Type B pancreatic cell (in vitro differentiated cells): Measurements from ENCODE around the gene SYP. TPM values are rescaled to one million over a fixed set of nuclear protein-coding genes. Genes with fewer than 3 reads are reported as not detected.
A peak's percentile ranks its signal among the peaks of the same experiment; 100 is the strongest.
"Not testable (repeated sequence)": the region's sequence is repeated elsewhere in the genome, so short reads cannot be mapped to it uniquely, and the experiment has no call there.

ENCODE experiments used
- DNase-seq: peaks from one replicate; pipeline ENCODE4 v3.0.0; 2021; ENCODE audit warnings: mixed read lengths; ENCODE audit not compliant: unreplicated experiment; ENCODE audit errors: extremely low spot score
- H3K27ac Mint-ChIP-seq: 2 replicates; pipeline ENCODE4 v1.8.0; 2021; ENCODE audit warnings: mild to moderate bottlenecking, mixed read lengths
- H3K27me3 Mint-ChIP-seq: 2 replicates; pipeline ENCODE4 v1.8.0; 2021; ENCODE audit warnings: mixed read lengths
- H3K36me3 Mint-ChIP-seq: 2 replicates; pipeline ENCODE4 v1.8.0; 2021; ENCODE audit warnings: mixed read lengths
- H3K4me1 Mint-ChIP-seq: one replicate; pipeline ENCODE4 v1.8.0; 2021; ENCODE audit warnings: mixed read lengths; ENCODE audit not compliant: unreplicated experiment
- H3K4me3 Mint-ChIP-seq: 2 replicates; pipeline ENCODE4 v1.8.0; 2021; ENCODE audit warnings: mild to moderate bottlenecking, mixed read lengths
- H3K9me3 Mint-ChIP-seq: 2 replicates; pipeline ENCODE4 v1.8.0; 2021; ENCODE audit warnings: mixed read lengths
- total RNA-seq: library from RNA; stranded (reverse); gene quantifications from 2 replicates; pipeline ENCODE4 v1.2.1, GENCODE V29; 2021; ENCODE audit warnings: low replicate concordance
- TF ChIP-seq, protein P1 (sequence below): fragments of 200-600 bp; sonication (generic); conservative IDR thresholded peaks from 2 replicates; pipeline ENCODE4 v1.5.0; 2021; ENCODE audit warnings: antibody characterized with exemption, mild to moderate bottlenecking

The SYP gene
- total RNA-seq, 1 donor from 2014 or later = 13.6 TPM

DNA sequence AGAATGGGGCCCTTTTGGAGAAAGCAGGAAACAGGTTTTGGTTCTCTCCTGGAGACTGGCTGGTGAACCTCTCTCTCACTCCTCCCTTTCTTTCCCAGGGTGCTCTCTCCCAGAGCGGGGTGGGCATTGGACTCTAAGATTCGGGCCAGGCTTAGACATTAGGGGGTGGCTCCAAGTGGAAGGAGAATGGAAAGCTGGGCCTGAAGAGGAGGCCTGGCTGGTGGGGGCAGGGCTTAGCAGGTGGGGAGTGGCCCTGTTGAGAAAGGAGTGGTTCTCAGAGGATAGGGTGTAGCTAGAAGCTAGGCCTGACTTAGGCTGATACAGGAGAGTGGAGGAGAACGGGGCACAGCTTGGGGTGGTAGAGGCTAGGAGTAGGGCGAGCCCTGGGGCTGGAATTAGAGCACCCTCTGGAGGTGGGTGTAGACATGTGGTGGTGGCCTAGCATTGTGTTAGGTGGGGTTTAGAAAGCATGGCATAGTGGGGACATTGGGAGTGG, 22.6 kb downstream of the SYP start:
- TF ChIP-seq, protein P1, sequence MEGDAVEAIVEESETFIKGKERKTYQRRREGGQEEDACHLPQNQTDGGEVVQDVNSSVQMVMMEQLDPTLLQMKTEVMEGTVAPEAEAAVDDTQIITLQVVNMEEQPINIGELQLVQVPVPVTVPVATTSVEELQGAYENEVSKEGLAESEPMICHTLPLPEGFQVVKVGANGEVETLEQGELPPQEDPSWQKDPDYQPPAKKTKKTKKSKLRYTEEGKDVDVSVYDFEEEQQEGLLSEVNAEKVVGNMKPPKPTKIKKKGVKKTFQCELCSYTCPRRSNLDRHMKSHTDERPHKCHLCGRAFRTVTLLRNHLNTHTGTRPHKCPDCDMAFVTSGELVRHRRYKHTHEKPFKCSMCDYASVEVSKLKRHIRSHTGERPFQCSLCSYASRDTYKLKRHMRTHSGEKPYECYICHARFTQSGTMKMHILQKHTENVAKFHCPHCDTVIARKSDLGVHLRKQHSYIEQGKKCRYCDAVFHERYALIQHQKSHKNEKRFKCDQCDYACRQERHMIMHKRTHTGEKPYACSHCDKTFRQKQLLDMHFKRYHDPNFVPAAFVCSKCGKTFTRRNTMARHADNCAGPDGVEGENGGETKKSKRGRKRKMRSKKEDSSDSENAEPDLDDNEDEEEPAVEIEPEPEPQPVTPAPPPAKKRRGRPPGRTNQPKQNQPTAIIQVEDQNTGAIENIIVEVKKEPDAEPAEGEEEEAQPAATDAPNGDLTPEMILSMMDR = no peak
- no peaks in the 10 kb centered on the region for H3K4me1 Mint-ChIP-seq
- no peaks in the 10 kb centered on the region for H3K9me3 Mint-ChIP-seq
- H3K27ac Mint-ChIP-seq = no peak overlapping the region
- H3K4me3 Mint-ChIP-seq = no peak overlapping the region
- DNase-seq = no peak
- no peaks in the 10 kb centered on the region for H3K36me3 Mint-ChIP-seq
- H3K27me3 Mint-ChIP-seq = peaks cover 9% of the 10 kb centered on the region

DNA sequence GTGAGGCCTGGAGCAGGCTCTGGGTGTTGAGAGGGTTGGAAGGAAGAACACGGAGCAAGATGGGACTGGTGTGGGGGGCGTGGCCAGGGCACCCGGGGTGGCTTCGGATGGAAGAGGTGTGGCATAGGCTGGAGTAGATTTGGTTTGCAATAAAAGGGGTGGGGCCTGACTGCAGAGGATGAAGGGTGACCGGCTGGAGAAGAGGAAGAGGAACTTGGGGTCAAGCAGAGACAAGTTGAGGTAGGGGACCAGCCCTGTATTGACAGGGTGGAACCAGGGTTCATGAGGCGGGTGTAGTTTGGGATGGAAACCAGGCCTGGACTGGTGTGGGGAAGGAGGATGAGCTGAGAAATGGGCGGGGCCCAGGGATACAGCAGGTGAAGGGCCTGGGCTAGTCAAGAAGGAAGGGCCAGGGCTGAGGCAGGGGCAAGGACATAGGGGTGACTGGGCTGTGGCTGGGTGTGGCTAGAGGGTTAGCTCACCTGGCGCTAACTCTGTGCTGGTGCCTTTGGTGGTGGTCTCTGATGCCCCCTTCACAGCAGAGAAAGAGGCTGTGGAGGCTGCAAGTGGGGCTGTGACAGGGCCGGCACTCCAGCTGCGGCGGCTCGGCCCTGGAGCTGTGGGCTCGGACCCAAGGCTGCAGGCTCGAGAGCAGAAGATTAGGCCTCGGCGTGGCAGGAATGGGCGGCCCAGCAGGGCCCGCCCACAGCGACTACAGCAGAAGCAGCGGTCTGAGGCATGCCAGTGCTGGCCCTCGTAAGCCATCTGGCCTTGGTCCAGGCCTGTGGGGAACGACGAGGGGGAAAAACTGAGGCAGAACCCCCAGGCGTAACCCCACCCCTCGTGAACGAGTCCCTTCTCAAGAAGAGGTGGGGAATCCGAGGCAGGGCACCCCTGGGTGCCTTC, 23.3 kb downstream of the SYP start:
- peaks cover 14% of the 10 kb centered on the region for H3K27me3 Mint-ChIP-seq
- H3K4me3 Mint-ChIP-seq = no peak overlapping the region
- H3K9me3 Mint-ChIP-seq = no peaks in the 10 kb centered on the region
- no peak overlapping the region for H3K27ac Mint-ChIP-seq
- no peaks in the 10 kb centered on the region for H3K36me3 Mint-ChIP-seq
- no peaks in the 10 kb centered on the region for H3K4me1 Mint-ChIP-seq
- no peak for DNase-seq
- TF ChIP-seq, protein P1 = no peak

- Mint-ChIP-seq H3K36me3 (no peaks in the 10 kb centered on the region), H3K27ac (no peak overlapping the region), H3K4me1 (no peaks in the 10 kb centered on the region), H3K9me3 (no peaks in the 10 kb centered on the region), H3K4me3 (no peak overlapping the region), H3K27me3 (peaks cover 17% of the 10 kb centered on the region)
- TF ChIP-seq, protein P1 = no peak
- no peak for DNase-seq
Observed at GRCh38 chrX:49175435-49176274, 24.3 kb downstream of the SYP start.

GRCh38 chrX:49174723-49175122, 25.3 kb downstream of the SYP start:
- Mint-ChIP-seq H3K36me3 (no peaks in the 10 kb centered on the region), H3K27me3 (peaks cover 17% of the 10 kb centered on the region), H3K27ac (peak overlapping the region; percentile 27), H3K4me3 (no peak overlapping the region), H3K9me3 (no peaks in the 10 kb centered on the region), H3K4me1 (no peaks in the 10 kb centered on the region)
- TF ChIP-seq, protein P1 = no peak
- DNase-seq = no peak

- not testable (repeated sequence) for H3K4me1 Mint-ChIP-seq, H3K9me3 Mint-ChIP-seq, H3K36me3 Mint-ChIP-seq, DNase-seq, H3K27ac Mint-ChIP-seq
- peak overlapping the region; percentile 78 for H3K4me3 Mint-ChIP-seq
- H3K27me3 Mint-ChIP-seq = peaks cover 17% of the 10 kb centered on the region
Observed at GRCh38 chrX:49173544-49173943, 26.4 kb downstream of the SYP start.
